Left colon (tissue), 2 donors: Measurements from ENCODE around the gene GNS. TPM values are rescaled to one million over a fixed set of nuclear protein-coding genes. Genes with fewer than 3 reads are reported as not detected.

ENCODE experiments used
- ATAC-seq: fragments of 200-7000 bp; cut with Tn5 transposase; one replicate; pipeline ENCODE4 v1.9.1; 2020; ENCODE audit warnings: mild to moderate bottlenecking, moderate library complexity
- DNase-seq, 2 donors: peaks; one replicate each; pipeline ENCODE4 v3.0.0-alpha.2; 2020
- intact Hi-C, 2 donors: fragments of 100-400 bp; cut with DNase I in 1 of 2; cut with micrococcal nuclease in 1 of 2; formaldehyde crosslinking; loops; one replicate each; pipeline versions ENCODE4 v1.11.2 to v1.14.0; 2022; cut with DNase I, micrococcal nuclease
- total RNA-seq, 2 donors: library from RNA; stranded (reverse); fragmentation: NEBNext Ultra II Directional; extraction: Animal tissue kit (Norgen Biotek cat#: 25700); gene quantifications; one replicate each; pipeline ENCODE4 v1.2.1, GENCODE V29; 2021
- donor health status: DM: no; HTN: no; CAD: no.
- donor health status: DM: yes; HTN: yes; CAD: no.

Gene GNS
- total RNA-seq, 2 donors from 2014 or later: 59.6 to 70.8 TPM

GRCh38 chr12:64670019-64670418 is 89.2 kb downstream of the GNS start:
- intact Hi-C loops: loop anchor here in 1 of 2 donors (10.0 kb wide), 1 partner anchor 45 kb away; no protein-coding TSS in a partner anchor
- no peak for DNase-seq
- no peak for ATAC-seq

GRCh38 chr12:64669270-64669842 is 89.8 kb downstream of the GNS start:
- peak; percentile 58 for DNase-seq
- intact Hi-C loops: no loop called here
- ATAC-seq: peak; percentile 44

GRCh38 chr12:64667793-64668192 is 91.4 kb downstream of the GNS start:
- ATAC-seq (no peak), DNase-seq (no peak)
- intact Hi-C loops: no loop called here

- ATAC-seq (peak; percentile 46), DNase-seq (no peak)
- intact Hi-C loops: no loop called here
These were observed 92.9 kb downstream of the GNS start for GRCh38 chr12:64666054-64666914.

- ATAC-seq: peak; percentile 52
- peak; percentile 45 to 73 for DNase-seq
- intact Hi-C loops: no loop called here
These were observed 93.7 kb downstream of the GNS start for GRCh38 chr12:64665514-64665913.

Other genes with a start within 250 kb of the GNS start
- 100 to 1,000 TPM in 1 of 2 donors, 10 to 100 TPM in 1; 88.4 to 104 TPM for gene RASSF3, start 148.9 kb downstream of the GNS start, total RNA-seq
- 10 to 100 TPM in 1 of 2 donors, 1 to 10 TPM in 1; 10.0 to 12.8 TPM for gene TBC1D30, start 65.2 kb upstream of the GNS start, total RNA-seq